Skeletal muscle tissue (tissue), 4 donors: ENCODE measurements around the gene TIMP4. TPM values are rescaled to one million over a fixed set of nuclear protein-coding genes. Genes with fewer than 3 reads are reported as not detected.

ENCODE experiments used
- H3K27ac ChIP-seq: one replicate; pipeline ENCODE4 v1.7.0; 2013; ENCODE audit warnings: mild to moderate bottlenecking, low read depth, low read length, inconsistent platforms
- H3K27me3 ChIP-seq, 3 donors: one replicate each; pipeline ENCODE4 v1.7.0; 2013; ENCODE audit warnings: low read length in 3 of 3; ENCODE audit not compliant: control insufficient read depth in 3 of 3, insufficient read depth in 3 of 3
- H3K36me3 ChIP-seq, 3 donors: one replicate each; pipeline ENCODE4 v1.7.0; 2013; ENCODE audit warnings: low read length in 3 of 3; ENCODE audit not compliant: control insufficient read depth in 3 of 3, insufficient read depth in 3 of 3
- H3K4me1 ChIP-seq, 3 donors: one replicate each; pipeline ENCODE4 v1.7.0; 2013; ENCODE audit warnings: low read length in 3 of 3, mild to moderate bottlenecking in 3 of 3; ENCODE audit not compliant: control insufficient read depth in 3 of 3, insufficient read depth in 3 of 3
- H3K4me3 ChIP-seq, 3 donors: one replicate each; pipeline ENCODE4 v1.7.0; 2013; ENCODE audit warnings: low read length in 3 of 3
- H3K9ac ChIP-seq, 3 donors: one replicate each; pipeline ENCODE4 v1.7.0; 2013; ENCODE audit warnings: low read length in 3 of 3, mild to moderate bottlenecking in 3 of 3, moderate library complexity in 2 of 3, low read depth in 1 of 3
- H3K9me3 ChIP-seq, 3 donors: one replicate each; pipeline ENCODE4 v1.7.0; 2013; ENCODE audit warnings: low read length in 3 of 3; ENCODE audit not compliant: control insufficient read depth in 3 of 3
- total RNA-seq: library from RNA; depleted of rRNA; stranded (reverse); fragments of >200 nt; gene quantifications from one replicate; pipeline ENCODE4 v1.2.3, GENCODE V29; 2014
- donor health status: Osteomylitis.

TIMP4 gene
- total RNA-seq, 1 donor from 2014 or later = 4.7 TPM

DNA sequence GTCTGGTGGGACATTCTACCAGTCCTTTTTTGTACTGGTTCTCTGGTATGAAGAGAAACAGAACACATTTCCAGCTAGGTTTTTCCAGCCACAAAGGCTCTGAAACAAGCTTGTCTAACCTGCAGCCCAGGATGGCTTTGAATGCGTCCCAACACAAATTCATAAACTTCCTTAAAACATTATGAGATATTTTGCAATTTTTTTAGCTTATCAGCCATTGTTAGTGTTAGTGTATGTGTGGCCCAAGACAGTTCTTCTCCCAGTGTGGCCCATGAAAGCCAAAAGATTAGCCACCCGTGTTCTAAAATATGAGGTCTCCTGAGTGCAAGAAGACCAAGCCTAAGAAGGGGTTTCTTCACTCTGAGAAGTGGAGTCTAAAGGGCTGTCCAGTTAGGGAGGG, 18.4 kb upstream of the TIMP4 start:
- Histone ChIP-seq H3K9ac (no peak overlapping the region), H3K9me3 (peaks cover 0 to 5% (median 0%) of the 10 kb centered on the region in 3 donors), H3K4me1 (peaks cover 9 to 28% (median 25%) of the 10 kb centered on the region in 3 donors), H3K36me3 (no peaks in the 10 kb centered on the region), H3K27me3 (no peaks in the 10 kb centered on the region), H3K4me3 (no peak overlapping the region), H3K27ac (peak overlapping the region; percentile 58)

DNA sequence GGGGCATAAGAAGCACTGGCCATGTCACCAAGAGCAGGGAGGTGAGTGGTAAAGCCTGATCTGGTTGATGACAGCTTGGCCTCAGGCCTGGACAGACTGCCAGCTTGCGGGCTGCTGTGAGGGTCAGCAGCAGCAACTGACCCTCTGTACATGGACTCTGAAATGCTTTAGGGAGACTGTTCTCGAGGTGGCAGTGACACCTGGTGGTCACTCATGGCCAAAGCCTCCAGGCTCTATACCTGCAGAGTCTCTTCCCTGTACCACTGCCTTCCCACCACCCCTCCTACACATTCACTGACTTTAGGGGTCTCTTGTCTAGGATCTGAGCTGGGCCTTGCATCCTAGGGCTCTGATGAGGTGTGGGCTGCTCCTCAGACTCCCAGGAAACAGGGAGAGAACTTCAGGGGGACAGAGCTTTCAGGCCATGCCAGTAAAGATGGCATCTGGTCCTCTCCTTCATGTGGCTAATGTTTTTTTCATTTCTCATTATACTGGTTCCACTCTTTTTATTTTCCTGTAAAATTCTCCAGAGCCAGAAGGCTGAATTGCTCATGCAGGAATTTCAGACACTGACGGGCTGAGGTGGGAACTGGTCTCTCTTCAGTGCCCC, 17.2 kb upstream of the TIMP4 start:
- H3K27ac ChIP-seq = no peak overlapping the region
- H3K4me1 ChIP-seq = peaks cover 9 to 28% (median 25%) of the 10 kb centered on the region in 3 donors
- H3K9ac ChIP-seq = peak overlapping the region in 1 of 3 donors; percentile 10
- no peak overlapping the region for H3K4me3 ChIP-seq
- peaks cover 0 to 6% (median 0%) of the 10 kb centered on the region in 3 donors for H3K9me3 ChIP-seq
- H3K36me3 ChIP-seq = no peaks in the 10 kb centered on the region
- no peaks in the 10 kb centered on the region for H3K27me3 ChIP-seq

DNA sequence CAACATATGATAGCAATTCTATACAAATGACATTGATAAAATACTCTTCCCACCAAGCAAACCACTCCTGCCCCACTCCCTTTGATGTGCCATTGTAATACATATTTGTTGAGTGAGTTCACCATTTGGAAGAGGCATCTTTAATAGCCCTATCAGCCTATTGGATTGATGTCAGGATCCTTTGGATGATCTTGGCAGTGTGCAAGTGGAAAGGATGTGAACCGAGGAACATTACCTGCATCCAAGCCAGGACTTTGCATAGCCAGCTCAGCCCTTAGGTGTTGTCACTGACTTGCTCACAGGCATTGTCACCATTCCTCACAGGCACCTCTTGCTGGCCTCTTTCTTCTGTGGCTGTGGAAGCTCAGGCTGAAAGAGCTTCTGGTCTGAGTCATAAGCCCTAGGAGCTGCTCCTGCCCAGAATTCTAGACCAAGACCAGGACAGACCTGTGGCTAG, 16.5 kb upstream of the TIMP4 start:
- H3K4me1 ChIP-seq = peaks cover 6 to 28% (median 21%) of the 10 kb centered on the region in 3 donors
- peaks cover 0 to 6% (median 0%) of the 10 kb centered on the region in 3 donors for H3K9me3 ChIP-seq
- no peak overlapping the region for H3K4me3 ChIP-seq
- H3K9ac ChIP-seq = no peak overlapping the region
- H3K27ac ChIP-seq = no peak overlapping the region
- H3K36me3 ChIP-seq = no peaks in the 10 kb centered on the region
- no peaks in the 10 kb centered on the region for H3K27me3 ChIP-seq

DNA sequence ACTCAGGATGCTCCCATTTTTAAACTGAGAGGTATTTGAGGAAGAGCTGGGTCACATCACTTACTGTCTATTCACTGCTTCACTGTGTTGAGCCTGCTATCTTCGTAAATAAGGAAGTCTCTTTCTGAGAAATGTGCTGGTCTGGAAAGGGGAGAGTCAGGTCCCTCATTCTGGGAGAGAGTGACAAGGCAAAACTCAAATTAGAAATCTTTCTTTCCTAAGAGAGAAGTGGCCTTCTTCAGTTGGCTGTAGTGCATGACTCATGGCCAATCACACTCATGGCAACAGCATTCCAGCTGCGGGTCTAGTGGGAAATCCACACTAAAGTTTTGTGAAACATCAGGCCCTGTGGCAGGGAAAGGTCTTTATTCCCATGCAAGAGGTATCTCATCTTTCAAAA, 11.5 kb upstream of the TIMP4 start:
- peaks cover 0 to 6% (median 0%) of the 10 kb centered on the region in 3 donors for H3K9me3 ChIP-seq
- H3K4me3 ChIP-seq = no peak overlapping the region
- H3K9ac ChIP-seq = no peak overlapping the region
- H3K4me1 ChIP-seq = peaks cover 0 to 1% (median 0%) of the 10 kb centered on the region in 3 donors
- H3K27me3 ChIP-seq = no peaks in the 10 kb centered on the region
- H3K27ac ChIP-seq = no peak overlapping the region
- no peaks in the 10 kb centered on the region for H3K36me3 ChIP-seq

DNA sequence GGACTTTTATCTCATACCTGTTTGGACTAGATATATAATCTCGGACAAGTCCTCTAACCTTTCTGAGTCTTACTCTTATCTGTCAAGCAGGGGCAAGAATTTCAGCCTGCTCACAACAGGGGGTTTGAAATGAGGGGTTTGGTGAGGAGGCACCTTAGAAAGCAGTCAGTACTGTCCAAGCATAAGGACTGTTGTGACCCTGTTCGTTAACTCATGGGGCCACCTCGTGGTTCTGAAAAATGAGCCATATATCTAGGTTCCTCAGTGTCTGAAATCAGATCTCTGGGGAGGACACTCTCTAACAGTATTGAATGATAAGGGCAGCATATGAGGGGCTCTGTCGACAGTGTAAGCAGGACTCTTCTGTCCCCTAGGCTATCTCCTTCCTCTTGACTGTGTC, 7.2 kb upstream of the TIMP4 start:
- Histone ChIP-seq H3K27me3 (no peaks in the 10 kb centered on the region), H3K4me1 (no peaks in the 10 kb centered on the region)

DNA sequence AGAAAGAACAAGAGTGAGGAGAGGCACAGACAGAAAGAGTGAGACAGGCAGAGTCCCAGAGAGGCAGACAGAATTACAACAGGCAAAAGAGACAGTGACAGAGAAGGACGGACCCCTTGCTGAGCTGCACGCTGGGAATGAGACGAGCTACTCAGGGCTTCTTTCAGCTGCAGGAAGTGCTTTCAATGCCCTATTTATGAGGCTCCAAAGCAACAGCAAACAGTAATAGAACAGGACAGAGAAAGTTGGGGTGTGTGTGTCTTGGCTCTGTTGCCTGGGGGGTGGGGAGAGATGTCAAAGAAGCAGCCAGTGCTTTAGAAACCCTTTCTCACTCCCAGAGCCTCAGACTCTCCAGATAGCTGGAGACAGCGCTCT, 502 bp upstream of the TIMP4 start:
- Histone ChIP-seq H3K9ac (peak overlapping the region in 2 of 3 donors; percentile 27 to 71), H3K4me1 (peaks cover 0 to 37% (median 34%) of the 10 kb centered on the region in 3 donors), H3K9me3 (no peaks in the 10 kb centered on the region), H3K36me3 (no peaks in the 10 kb centered on the region), H3K27me3 (no peaks in the 10 kb centered on the region), H3K27ac (no peak overlapping the region), H3K4me3 (peak overlapping the region; percentile 60 to 76 (median 64))

More for the DNA sequence above, 7.2 kb upstream of the TIMP4 start:
- H3K4me3 ChIP-seq = no peak overlapping the region
- H3K9me3 ChIP-seq = no peaks in the 10 kb centered on the region
- no peak overlapping the region for H3K9ac ChIP-seq
- H3K27ac ChIP-seq = no peak overlapping the region
- no peaks in the 10 kb centered on the region for H3K36me3 ChIP-seq

DNA sequence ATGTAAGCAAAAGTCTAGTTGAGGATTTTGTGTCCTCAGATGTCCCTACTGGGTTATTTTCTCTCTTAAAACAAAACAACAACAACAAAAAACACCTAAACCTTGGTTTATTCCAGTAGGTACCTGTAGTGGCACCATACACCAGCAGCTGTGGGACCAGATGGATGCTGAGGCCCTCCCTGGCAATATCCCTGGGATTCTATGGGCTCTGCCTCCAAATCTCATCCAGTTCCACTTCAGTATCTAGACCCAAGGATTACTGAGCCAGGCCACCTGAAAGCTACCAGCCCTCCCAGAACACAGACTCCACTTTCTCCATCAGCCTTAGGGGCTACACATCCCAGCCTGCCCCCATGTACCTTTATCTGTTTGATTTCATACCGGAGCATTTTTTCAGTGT, 1.7 kb downstream of the TIMP4 start:
- Histone ChIP-seq H3K36me3 (no peaks in the 10 kb centered on the region), H3K4me3 (peak overlapping the region in 1 of 3 donors; percentile 6), H3K4me1 (peaks cover 0 to 37% (median 34%) of the 10 kb centered on the region in 3 donors), H3K27me3 (no peaks in the 10 kb centered on the region), H3K9ac (no peak overlapping the region), H3K27ac (no peak overlapping the region), H3K9me3 (no peaks in the 10 kb centered on the region)

DNA sequence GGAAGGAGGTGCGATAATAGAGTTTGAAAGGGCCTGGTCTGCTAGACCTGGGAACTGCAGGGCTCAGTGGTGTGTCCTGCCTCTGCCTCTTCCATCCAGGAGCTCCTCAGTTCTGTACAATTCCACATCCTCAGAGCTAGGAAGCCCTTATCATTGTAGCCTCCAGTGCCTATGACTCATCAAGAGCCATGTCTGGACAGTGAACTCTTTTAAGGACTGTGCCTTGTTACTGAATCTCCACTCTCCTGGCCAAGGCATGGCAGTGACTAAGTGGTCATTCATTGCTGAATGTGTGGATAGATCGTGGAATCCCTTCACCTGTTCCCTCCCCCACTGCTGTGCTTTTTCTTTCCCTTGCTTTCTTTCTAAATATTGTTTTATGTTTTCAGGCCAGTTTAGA, 2.9 kb downstream of the TIMP4 start:
- H3K27me3 ChIP-seq = no peaks in the 10 kb centered on the region
- no peak overlapping the region for H3K9ac ChIP-seq
- H3K27ac ChIP-seq = no peak overlapping the region
- H3K9me3 ChIP-seq = no peaks in the 10 kb centered on the region
- peaks cover 0 to 37% (median 34%) of the 10 kb centered on the region in 3 donors for H3K4me1 ChIP-seq
- no peak overlapping the region for H3K4me3 ChIP-seq
- no peaks in the 10 kb centered on the region for H3K36me3 ChIP-seq

DNA sequence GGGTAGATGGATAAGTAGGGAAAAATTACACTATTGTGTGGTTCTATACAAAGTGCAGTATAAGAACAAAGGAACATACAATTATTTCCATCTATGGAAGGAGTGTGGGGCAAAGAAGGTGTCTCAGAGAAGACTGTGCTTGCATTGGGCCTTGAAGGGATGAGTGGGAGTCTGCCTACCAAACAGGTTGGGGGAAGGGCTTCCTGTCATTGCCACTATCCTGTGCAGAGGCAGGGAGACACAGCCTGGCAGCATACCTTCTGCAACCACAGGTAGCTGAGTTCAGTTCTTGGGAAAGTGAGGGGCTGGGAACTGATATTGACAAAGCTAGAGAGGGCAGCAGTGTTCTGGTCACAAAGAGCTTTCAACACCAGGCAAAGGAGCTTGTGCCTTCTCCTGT, 3.4 kb downstream of the TIMP4 start:
- Histone ChIP-seq H3K36me3 (no peaks in the 10 kb centered on the region), H3K4me3 (no peak overlapping the region), H3K9me3 (no peaks in the 10 kb centered on the region), H3K27ac (no peak overlapping the region), H3K9ac (no peak overlapping the region), H3K27me3 (no peaks in the 10 kb centered on the region), H3K4me1 (peaks cover 0 to 37% (median 34%) of the 10 kb centered on the region in 3 donors)

DNA sequence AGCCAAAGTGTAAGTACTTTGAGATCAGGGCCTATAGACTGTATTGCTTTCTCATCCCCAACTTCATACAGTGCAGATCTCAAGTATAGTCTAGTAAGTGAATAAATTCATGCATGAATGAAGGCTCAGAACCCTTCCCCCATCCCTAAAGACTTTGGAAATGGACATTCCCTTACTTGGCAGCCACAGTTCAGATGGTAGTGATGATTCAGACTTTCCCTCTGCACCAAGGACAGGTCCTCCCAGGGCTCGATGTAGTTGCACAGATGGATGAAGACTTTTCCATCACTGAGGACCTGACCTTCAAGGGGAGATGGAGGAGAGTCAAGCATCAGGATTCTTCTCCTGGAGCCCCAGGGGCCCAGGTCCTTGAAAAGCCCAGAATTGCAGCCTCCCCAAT, 4.6 kb downstream of the TIMP4 start:
- no peak overlapping the region for H3K27ac ChIP-seq
- no peak overlapping the region for H3K9ac ChIP-seq
- no peaks in the 10 kb centered on the region for H3K36me3 ChIP-seq
- no peaks in the 10 kb centered on the region for H3K27me3 ChIP-seq
- H3K4me3 ChIP-seq = no peak overlapping the region
- H3K4me1 ChIP-seq = peaks cover 0 to 36% (median 33%) of the 10 kb centered on the region in 3 donors
- no peaks in the 10 kb centered on the region for H3K9me3 ChIP-seq
